Measurements from ENCODE around the gene DOCK11.
A peak's percentile ranks its signal among the peaks of the same experiment; 100 is the strongest.

The DOCK11 gene

GRCh38 chrX:118553042-118553710 lies 57.6 kb downstream of the DOCK11 start:
- Histone ChIP-seq H3K4me3 (replicated peaks; ENCODE audit: insufficient read depth, low read length) (no peak overlapping the region), H3K27me3 (ENCODE audit: insufficient read depth, poor library complexity, severe bottlenecking) (no peaks in the 10 kb centered on the region), H3K27ac (replicated peaks) (no peak overlapping the region)
- no peak for DNase-seq (ENCODE audit: low read depth in 1 of 2, low spot score in 1 of 2)
- TF ChIP-seq CTCF (IDR thresholded peaks at IDR 0.05; ENCODE audit: insufficient read depth, low read length) (no peak), REST (IDR thresholded peaks at IDR 0.05; ENCODE audit: insufficient replicate concordance, low read depth) (no peak), GABPA (IDR thresholded peaks at IDR 0.05; ENCODE audit: low read depth) (no peak), SPI1 (IDR thresholded peaks at IDR 0.05; ENCODE audit: borderline replicate concordance, low read depth) (no peak), POLR2AphosphoS5 (IDR thresholded peaks at IDR 0.05; ENCODE audit: low read depth) (no peak)

GRCh38 chrX:118554511-118554910 lies 58.9 kb downstream of the DOCK11 start:
- Histone ChIP-seq H3K27ac (replicated peaks) (no peak overlapping the region), H3K27me3 (ENCODE audit: insufficient read depth, poor library complexity, severe bottlenecking) (no peaks in the 10 kb centered on the region), H3K4me3 (replicated peaks; ENCODE audit: insufficient read depth, low read length) (no peak overlapping the region)
- DNase-seq (ENCODE audit: low read depth in 1 of 2, low spot score in 1 of 2): no peak
- no peak for TF ChIP-seq REST (IDR thresholded peaks at IDR 0.05; ENCODE audit: insufficient replicate concordance, low read depth)
- no peak for TF ChIP-seq CTCF (IDR thresholded peaks at IDR 0.05; ENCODE audit: insufficient read depth, low read length)
- TF ChIP-seq POLR2AphosphoS5 (IDR thresholded peaks at IDR 0.05; ENCODE audit: low read depth): no peak
- TF ChIP-seq GABPA (IDR thresholded peaks at IDR 0.05; ENCODE audit: low read depth): no peak
- no peak for TF ChIP-seq SPI1 (IDR thresholded peaks at IDR 0.05; ENCODE audit: borderline replicate concordance, low read depth)

- no peak for DNase-seq (ENCODE audit: low read depth in 1 of 2, low spot score in 1 of 2)
- Histone ChIP-seq H3K4me3 (replicated peaks; ENCODE audit: insufficient read depth, low read length) (no peak overlapping the region), H3K27me3 (ENCODE audit: insufficient read depth, poor library complexity, severe bottlenecking) (no peaks in the 10 kb centered on the region), H3K27ac (replicated peaks) (no peak overlapping the region)
- TF ChIP-seq CTCF (IDR thresholded peaks at IDR 0.05; ENCODE audit: insufficient read depth, low read length): no peak
- TF ChIP-seq SPI1 (IDR thresholded peaks at IDR 0.05; ENCODE audit: borderline replicate concordance, low read depth): peak; percentile 18; the same call in 1 of the 2 replicates
These were observed 63.3 kb downstream of the DOCK11 start for GRCh38 chrX:118558926-118559325.

GRCh38 chrX:118560489-118560888 lies 64.9 kb downstream of the DOCK11 start:
- H3K27me3 ChIP-seq (ENCODE audit: insufficient read depth, poor library complexity, severe bottlenecking): no peaks in the 10 kb centered on the region
- no peak overlapping the region for H3K4me3 ChIP-seq (replicated peaks; ENCODE audit: insufficient read depth, low read length)
- no peak for DNase-seq (ENCODE audit: low read depth in 1 of 2, low spot score in 1 of 2)
- TF ChIP-seq REST (IDR thresholded peaks at IDR 0.05; ENCODE audit: insufficient replicate concordance, low read depth) (no peak), POLR2AphosphoS5 (IDR thresholded peaks at IDR 0.05; ENCODE audit: low read depth) (no peak), SPI1 (IDR thresholded peaks at IDR 0.05; ENCODE audit: borderline replicate concordance, low read depth) (no peak), GABPA (IDR thresholded peaks at IDR 0.05; ENCODE audit: low read depth) (no peak), CTCF (IDR thresholded peaks at IDR 0.05; ENCODE audit: insufficient read depth, low read length) (no peak)
- no peak overlapping the region for H3K27ac ChIP-seq (replicated peaks)
